ENCODE data around the gene ZGRF1. TPM values are rescaled to one million over a fixed set of nuclear protein-coding genes. Genes with fewer than 3 reads are reported as not detected.

ZGRF1 gene
- total RNA-seq, 4 donors from 2014 or later = 2.5 to 9.4 (median 6.5) TPM

GRCh38 chr4:112516471-112517066 lies 120.1 kb downstream of the ZGRF1 start:
- H3K4me1 ChIP-seq = peaks cover 0 to 57% (median 26%) of the 10 kb centered on the region in 4 donors
- no peak overlapping the region for H3K27ac ChIP-seq

DNA sequence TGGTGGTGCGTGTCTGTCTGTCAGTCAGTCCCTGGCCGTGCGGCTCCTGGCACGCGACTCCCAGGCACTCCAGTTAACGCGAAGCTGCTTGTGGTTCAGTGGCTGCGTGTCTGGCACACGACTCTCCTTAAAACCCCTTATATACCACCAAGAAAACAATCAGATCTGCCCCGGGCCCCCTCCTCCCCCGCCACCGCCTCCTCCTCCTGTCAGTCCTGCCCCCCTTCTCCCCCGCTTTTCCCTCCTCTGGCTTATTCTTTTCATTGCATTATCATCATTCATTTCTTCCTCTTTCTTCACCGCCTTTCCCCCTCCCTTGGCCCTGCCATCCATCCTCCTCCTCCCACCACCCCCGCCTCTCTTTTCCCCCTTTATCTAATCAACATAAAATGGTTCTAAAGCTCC lies 120.6 kb downstream of the ZGRF1 start, which contains the start of gene NEUROG2:
NEUROG2 (minus strand) TSS at position 115 of the 405 bp plus-strand sequence. CDS start 705 bp downstream, outside the sequence.
- 1 to 4% methylated on average over 10 to 15 of the region's 15 CpGs for WGBS, 2 donors
- no peaks in the 10 kb centered on the region for H3K36me3 ChIP-seq
- H3K27ac ChIP-seq = no peak within 1 kb of the TSS
- peaks cover 0 to 11% (median 1%) of the 10 kb centered on the region in 4 donors for H3K9me3 ChIP-seq
- no peak for DNase-seq (ENCODE audit: low spot score in 2 of 2)
- peak within 1 kb of the TSS; percentile 30 to 55 (median 47) for H3K4me3 ChIP-seq
- peaks cover 0 to 56% (median 27%) of the 10 kb centered on the region in 4 donors for H3K4me1 ChIP-seq
- H3K27me3 ChIP-seq = peaks cover 2 to 99% of the 10 kb centered on the region in 2 donors
- no peak for TF ChIP-seq POLR2A (IDR thresholded peaks at IDR 0.05)

More at GRCh38 chr4:112516471-112517066, 120.1 kb downstream of the ZGRF1 start:
- H3K27me3 ChIP-seq = peaks cover 2 to 99% of the 10 kb centered on the region in 2 donors
- TF ChIP-seq EP300 (IDR thresholded peaks at IDR 0.05) = peak in 1 of 2 donors; percentile 20
- no peak for TF ChIP-seq POLR2A (IDR thresholded peaks at IDR 0.05)
- no peak for TF ChIP-seq CTCF (IDR thresholded peaks at IDR 0.05)
- 1 to 2% methylated on average over 43 to 54 of the region's 55 CpGs for WGBS, 2 donors
- H3K9me3 ChIP-seq = peaks cover 0 to 11% (median 1%) of the 10 kb centered on the region in 4 donors
- no peaks in the 10 kb centered on the region for H3K36me3 ChIP-seq
- no peak for DNase-seq (ENCODE audit: low spot score in 2 of 2)
- peak overlapping the region in 3 of 4 donors; percentile 45 to 55 (median 49) for H3K4me3 ChIP-seq

- H3K9me3 ChIP-seq = peaks cover 0 to 9% (median 1%) of the 10 kb centered on the region in 4 donors
- peaks cover 2 to 99% of the 10 kb centered on the region in 2 donors for H3K27me3 ChIP-seq
- peak overlapping the region; percentile 30 to 55 (median 47) for H3K4me3 ChIP-seq
- H3K36me3 ChIP-seq = no peaks in the 10 kb centered on the region
- peaks cover 0 to 56% (median 33%) of the 10 kb centered on the region in 4 donors for H3K4me1 ChIP-seq
- no peak overlapping the region for H3K27ac ChIP-seq
- TF ChIP-seq POLR2A (IDR thresholded peaks at IDR 0.05) (no peak), EP300 (IDR thresholded peaks at IDR 0.05) (peak in 1 of 2 donors; percentile 12), CTCF (IDR thresholded peaks at IDR 0.05) (no peak)
- WGBS, 2 donors = 1% methylated on average over 60 to 61 of the region's 96 CpGs
- DNase-seq (ENCODE audit: low spot score in 2 of 2) = no peak
Measured at GRCh38 chr4:112515198-112516065, 121.3 kb downstream of the ZGRF1 start.

GRCh38 chr4:112514647-112515197 lies 122.0 kb downstream of the ZGRF1 start:
- peaks cover 0 to 59% (median 38%) of the 10 kb centered on the region in 4 donors for H3K4me1 ChIP-seq
- peaks cover 0 to 2% (median 1%) of the 10 kb centered on the region in 4 donors for H3K9me3 ChIP-seq
- no peak for DNase-seq (ENCODE audit: low spot score in 2 of 2)
- peaks cover 2 to 99% of the 10 kb centered on the region in 2 donors for H3K27me3 ChIP-seq
- H3K36me3 ChIP-seq = no peaks in the 10 kb centered on the region
- TF ChIP-seq EP300 (IDR thresholded peaks at IDR 0.05) = no peak
- TF ChIP-seq POLR2A (IDR thresholded peaks at IDR 0.05) = no peak
- no peak for TF ChIP-seq CTCF (IDR thresholded peaks at IDR 0.05)
- H3K27ac ChIP-seq = no peak overlapping the region
- peak overlapping the region; percentile 15 to 55 (median 40) for H3K4me3 ChIP-seq
- WGBS, 2 donors = 2 to 3% methylated on average over 14 to 16 of the region's 52 CpGs

- Histone ChIP-seq H3K27ac (no peak overlapping the region), H3K4me1 (peaks cover 0 to 65% (median 40%) of the 10 kb centered on the region in 4 donors), H3K36me3 (no peaks in the 10 kb centered on the region), H3K9me3 (no peaks in the 10 kb centered on the region), H3K4me3 (peak overlapping the region in 2 of 4 donors; percentile 49 to 55), H3K27me3 (peaks cover 2 to 99% of the 10 kb centered on the region in 2 donors)
- 6 to 10% methylated on average over 15 of the region's 15 CpGs for WGBS, 2 donors
- no peak for TF ChIP-seq POLR2A (IDR thresholded peaks at IDR 0.05)
- no peak for TF ChIP-seq EP300 (IDR thresholded peaks at IDR 0.05)
- no peak for TF ChIP-seq CTCF (IDR thresholded peaks at IDR 0.05)
- DNase-seq (ENCODE audit: low spot score in 2 of 2) = no peak
Measured at GRCh38 chr4:112513971-112514646, 122.6 kb downstream of the ZGRF1 start.

All from tibial nerve (tissue), 4 donors.